Measurements from ENCODE around the gene PREX1. TPM values are rescaled to one million over a fixed set of nuclear protein-coding genes. Genes with fewer than 3 reads are reported as not detected.

Gene PREX1
- total RNA-seq, 1 donor, result 14.1 TPM

DNA sequence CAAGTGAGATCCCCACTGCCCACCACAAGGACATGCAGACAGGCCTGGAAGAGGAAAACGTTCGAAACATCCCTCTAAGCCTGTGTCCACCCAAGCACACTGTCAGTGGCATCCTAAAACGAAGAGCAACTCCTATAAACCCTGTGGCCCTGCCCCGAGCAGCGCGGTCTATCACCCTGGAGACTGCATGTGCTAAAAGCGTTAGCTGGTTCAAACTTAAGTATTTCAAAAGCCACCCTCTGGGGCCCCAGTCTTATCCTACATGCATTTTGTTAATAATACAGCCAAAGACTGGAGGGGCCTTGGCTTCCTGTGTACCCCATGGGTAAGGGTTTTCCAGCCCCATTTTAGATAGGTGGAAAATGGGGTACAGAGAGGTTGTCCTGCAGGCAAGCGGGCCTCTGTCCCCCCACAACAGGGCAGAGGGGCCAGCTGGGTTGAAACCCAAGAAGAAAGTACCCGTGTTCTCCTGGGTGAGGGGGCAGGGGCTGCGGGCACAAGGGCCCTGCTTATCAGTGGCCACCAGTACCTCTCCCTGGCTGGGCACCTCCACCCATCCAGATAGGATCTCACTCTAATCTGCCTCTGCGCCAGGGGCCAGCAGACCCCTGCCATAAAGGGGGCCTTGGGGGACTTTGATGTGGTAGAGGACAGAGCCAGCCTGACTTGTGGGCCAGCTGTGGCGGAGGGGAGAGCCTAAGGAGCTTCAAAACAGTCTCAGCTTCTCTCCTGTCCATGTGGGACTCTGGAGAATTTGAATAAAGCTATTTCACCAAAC, 28.3 kb downstream of the PREX1 start:
- H3K79me2 ChIP-seq (ENCODE audit: insufficient read depth, low read length), result peaks cover 5% of the 10 kb centered on the region
- H3K9me3 ChIP-seq (ENCODE audit: low read depth, low read length), result no peaks in the 10 kb centered on the region
- no peak overlapping the region for H3K4me2 ChIP-seq (ENCODE audit: insufficient read depth, low read length)
- DNase-seq (ENCODE audit: insufficient read length, low spot score, missing footprints), result no peak
- H3K4me3 ChIP-seq (ENCODE audit: insufficient read depth, low read length), result no peak overlapping the region
- no peaks in the 10 kb centered on the region for H3K27me3 ChIP-seq (ENCODE audit: insufficient read depth, low read length)
- no peaks in the 10 kb centered on the region for H3K4me1 ChIP-seq (ENCODE audit: insufficient read depth, low read length)
- no peak for TF ChIP-seq CTCF (IDR thresholded peaks at IDR 0.05; ENCODE audit: extremely low read depth, low read depth, low read length)
- H3K36me3 ChIP-seq (ENCODE audit: insufficient read depth, low read length), result no peaks in the 10 kb centered on the region
- H4K20me1 ChIP-seq (ENCODE audit: insufficient read depth, low read length), result peaks cover 25% of the 10 kb centered on the region
- H3K27ac ChIP-seq (ENCODE audit: low read depth, low read length), result no peak overlapping the region
- H2AFZ ChIP-seq (ENCODE audit: low read length), result no peak overlapping the region

- H3K36me3 ChIP-seq (ENCODE audit: insufficient read depth, low read length), result no peaks in the 10 kb centered on the region
- H3K4me2 ChIP-seq (ENCODE audit: insufficient read depth, low read length), result no peak overlapping the region
- H3K27me3 ChIP-seq (ENCODE audit: insufficient read depth, low read length), result no peaks in the 10 kb centered on the region
- peaks cover 5% of the 10 kb centered on the region for H3K79me2 ChIP-seq (ENCODE audit: insufficient read depth, low read length)
- H3K9me3 ChIP-seq (ENCODE audit: low read depth, low read length), result no peaks in the 10 kb centered on the region
- no peaks in the 10 kb centered on the region for H3K4me1 ChIP-seq (ENCODE audit: insufficient read depth, low read length)
- no peak overlapping the region for H2AFZ ChIP-seq (ENCODE audit: low read length)
- DNase-seq (ENCODE audit: insufficient read length, low spot score, missing footprints), result no peak
- no peak for TF ChIP-seq CTCF (IDR thresholded peaks at IDR 0.05; ENCODE audit: extremely low read depth, low read depth, low read length)
- no peak overlapping the region for H3K27ac ChIP-seq (ENCODE audit: low read depth, low read length)
- H3K4me3 ChIP-seq (ENCODE audit: insufficient read depth, low read length), result no peak overlapping the region
- H4K20me1 ChIP-seq (ENCODE audit: insufficient read depth, low read length), result peaks cover 21% of the 10 kb centered on the region
Observed at GRCh38 chr20:48797850-48798747, 29.7 kb downstream of the PREX1 start.

- Histone ChIP-seq H3K27ac (ENCODE audit: low read depth, low read length) (no peak overlapping the region), H3K9me3 (ENCODE audit: low read depth, low read length) (no peaks in the 10 kb centered on the region), H3K4me1 (ENCODE audit: insufficient read depth, low read length) (no peaks in the 10 kb centered on the region), H3K79me2 (ENCODE audit: insufficient read depth, low read length) (peaks cover 5% of the 10 kb centered on the region), H3K36me3 (ENCODE audit: insufficient read depth, low read length) (no peaks in the 10 kb centered on the region), H2AFZ (ENCODE audit: low read length) (no peak overlapping the region), H3K4me3 (ENCODE audit: insufficient read depth, low read length) (no peak overlapping the region), H4K20me1 (ENCODE audit: insufficient read depth, low read length) (peaks cover 20% of the 10 kb centered on the region), H3K4me2 (ENCODE audit: insufficient read depth, low read length) (no peak overlapping the region), H3K27me3 (ENCODE audit: insufficient read depth, low read length) (no peaks in the 10 kb centered on the region)
- no peak for TF ChIP-seq CTCF (IDR thresholded peaks at IDR 0.05; ENCODE audit: extremely low read depth, low read depth, low read length)
- no peak for DNase-seq (ENCODE audit: insufficient read length, low spot score, missing footprints)
Observed at GRCh38 chr20:48797275-48797825, 30.4 kb downstream of the PREX1 start.

DNA sequence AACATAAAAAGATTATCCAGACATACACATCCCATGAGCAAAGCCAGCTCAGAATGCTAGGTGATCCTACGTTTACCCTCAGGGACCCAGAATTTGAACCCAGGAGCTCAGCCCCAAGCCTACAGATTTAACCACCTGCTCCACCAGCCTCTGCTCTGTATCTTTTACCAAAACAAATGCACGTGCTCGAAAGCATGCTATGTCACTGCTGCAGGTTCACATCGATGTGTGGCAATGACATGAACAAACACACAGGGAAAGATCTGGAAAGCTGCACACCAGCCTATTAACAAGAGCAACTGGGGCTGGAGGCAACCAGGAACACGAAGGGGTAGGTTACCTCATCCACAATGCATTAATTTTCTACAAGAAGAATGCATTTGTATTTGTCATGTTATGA, 32.1 kb downstream of the PREX1 start:
- Histone ChIP-seq H3K9me3 (ENCODE audit: low read depth, low read length) (no peaks in the 10 kb centered on the region), H4K20me1 (ENCODE audit: insufficient read depth, low read length) (peaks cover 10% of the 10 kb centered on the region), H3K27me3 (ENCODE audit: insufficient read depth, low read length) (no peaks in the 10 kb centered on the region), H3K36me3 (ENCODE audit: insufficient read depth, low read length) (no peaks in the 10 kb centered on the region), H2AFZ (ENCODE audit: low read length) (no peak overlapping the region), H3K4me2 (ENCODE audit: insufficient read depth, low read length) (no peak overlapping the region), H3K4me1 (ENCODE audit: insufficient read depth, low read length) (peaks cover 13% of the 10 kb centered on the region), H3K27ac (ENCODE audit: low read depth, low read length) (no peak overlapping the region), H3K4me3 (ENCODE audit: insufficient read depth, low read length) (no peak overlapping the region), H3K79me2 (ENCODE audit: insufficient read depth, low read length) (peaks cover 7% of the 10 kb centered on the region)
- no peak for TF ChIP-seq CTCF (IDR thresholded peaks at IDR 0.05; ENCODE audit: extremely low read depth, low read depth, low read length)
- no peak for DNase-seq (ENCODE audit: insufficient read length, low spot score, missing footprints)

All from osteoblast (primary cell).